Subcutaneous adipose tissue (tissue), 4 donors: Measurements from ENCODE around the gene HOMER1. TPM values are rescaled to one million over a fixed set of nuclear protein-coding genes. Genes with fewer than 3 reads are reported as not detected.

Source experiments
- total RNA-seq, 4 donors: library from RNA; depleted of rRNA; stranded (reverse); fragments of >200 nt; gene quantifications; one replicate each; pipeline ENCODE4 v1.1.0, GENCODE V29; 2016
- TF ChIP-seq, protein P1 (sequence below): fragments of 450-650 bp; IDR thresholded peaks from one replicate; pipeline ENCODE4 v1.5.1; 2016; ENCODE audit warnings: low read depth, mild to moderate bottlenecking, control low read depth, antibody characterized with exemption, moderate library complexity

Gene HOMER1
- total RNA-seq, 4 donors from 2014 or later, result 1.5 to 7.2 (median 3.7) TPM

DNA sequence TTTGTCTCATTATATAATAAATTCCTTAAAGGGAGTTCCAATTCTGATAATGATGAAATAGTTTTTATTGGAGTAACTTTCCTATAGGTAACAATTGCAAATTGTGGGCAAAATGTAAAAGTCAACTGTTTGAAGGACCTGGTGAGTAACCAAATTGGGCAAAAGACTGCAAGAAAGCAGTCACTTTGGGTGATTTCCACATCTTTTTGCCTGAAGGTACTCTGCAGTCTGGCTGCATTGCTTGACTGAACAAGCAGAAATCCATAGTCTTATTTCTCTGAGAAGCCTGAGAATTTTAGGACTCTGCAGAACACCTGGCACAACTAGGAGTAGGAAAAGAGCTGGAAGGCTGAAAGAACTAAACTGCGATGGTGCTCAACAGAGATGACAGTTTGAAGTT is 114.9 kb downstream of the HOMER1 start:
- TF ChIP-seq, protein P1, sequence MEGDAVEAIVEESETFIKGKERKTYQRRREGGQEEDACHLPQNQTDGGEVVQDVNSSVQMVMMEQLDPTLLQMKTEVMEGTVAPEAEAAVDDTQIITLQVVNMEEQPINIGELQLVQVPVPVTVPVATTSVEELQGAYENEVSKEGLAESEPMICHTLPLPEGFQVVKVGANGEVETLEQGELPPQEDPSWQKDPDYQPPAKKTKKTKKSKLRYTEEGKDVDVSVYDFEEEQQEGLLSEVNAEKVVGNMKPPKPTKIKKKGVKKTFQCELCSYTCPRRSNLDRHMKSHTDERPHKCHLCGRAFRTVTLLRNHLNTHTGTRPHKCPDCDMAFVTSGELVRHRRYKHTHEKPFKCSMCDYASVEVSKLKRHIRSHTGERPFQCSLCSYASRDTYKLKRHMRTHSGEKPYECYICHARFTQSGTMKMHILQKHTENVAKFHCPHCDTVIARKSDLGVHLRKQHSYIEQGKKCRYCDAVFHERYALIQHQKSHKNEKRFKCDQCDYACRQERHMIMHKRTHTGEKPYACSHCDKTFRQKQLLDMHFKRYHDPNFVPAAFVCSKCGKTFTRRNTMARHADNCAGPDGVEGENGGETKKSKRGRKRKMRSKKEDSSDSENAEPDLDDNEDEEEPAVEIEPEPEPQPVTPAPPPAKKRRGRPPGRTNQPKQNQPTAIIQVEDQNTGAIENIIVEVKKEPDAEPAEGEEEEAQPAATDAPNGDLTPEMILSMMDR, result no peak

DNA sequence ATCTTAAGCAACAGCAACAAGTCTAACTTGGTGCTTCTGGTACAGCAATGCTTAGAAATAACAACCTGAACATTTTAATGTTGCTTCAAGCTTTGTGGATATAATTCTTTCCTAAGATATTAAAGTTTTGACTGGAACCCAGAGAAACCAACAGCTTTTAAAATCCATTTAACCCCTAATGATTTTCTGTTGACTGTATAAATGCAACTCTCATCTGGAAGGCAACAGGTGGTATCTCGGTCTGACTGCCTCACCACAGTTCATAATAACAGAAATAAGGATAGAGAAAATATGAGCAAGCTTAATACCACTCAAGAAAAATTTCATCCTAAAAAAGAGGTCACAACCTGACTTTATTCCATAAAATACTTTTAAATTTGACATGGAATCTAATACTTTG is 116.9 kb downstream of the HOMER1 start:
- TF ChIP-seq, protein P1, result no peak

DNA sequence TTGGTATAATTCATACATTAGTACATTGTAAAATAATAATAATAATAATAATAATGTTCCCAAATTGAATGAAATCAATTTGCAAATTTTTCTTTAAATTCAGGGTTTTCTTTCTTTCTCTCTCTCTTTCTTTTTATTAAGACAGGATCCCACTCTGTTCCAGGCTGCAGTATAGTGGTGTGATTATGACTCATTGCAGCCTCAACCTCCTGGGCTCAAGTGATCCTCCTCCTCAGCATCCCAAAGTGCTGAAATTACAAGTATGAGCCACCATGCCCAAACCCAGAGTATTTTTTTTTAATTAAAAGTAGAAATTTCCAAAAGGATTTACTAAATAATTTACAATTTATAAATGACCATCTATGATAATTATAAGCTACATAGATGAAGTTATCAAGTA is 117.7 kb downstream of the HOMER1 start:
- TF ChIP-seq, protein P1, result no peak

DNA sequence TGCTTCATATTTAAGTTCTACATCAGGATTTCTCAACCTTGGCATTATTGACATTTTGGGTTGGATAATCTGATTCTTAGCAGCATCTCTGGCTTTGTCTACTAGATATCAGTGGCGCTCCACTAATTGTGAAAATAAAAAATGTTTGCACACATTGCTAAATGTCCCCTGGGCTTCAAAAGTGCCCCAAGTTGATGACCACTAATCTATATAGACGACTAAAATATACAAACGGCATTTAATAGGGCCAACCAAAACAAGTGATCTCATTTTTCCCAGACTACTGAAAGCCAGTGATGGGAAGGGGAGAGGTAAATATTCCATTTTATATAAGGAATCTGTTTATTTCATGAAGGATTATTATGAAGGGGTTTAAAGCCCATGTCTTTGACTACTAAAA is 118.6 kb downstream of the HOMER1 start:
- TF ChIP-seq, protein P1, result no peak

DNA sequence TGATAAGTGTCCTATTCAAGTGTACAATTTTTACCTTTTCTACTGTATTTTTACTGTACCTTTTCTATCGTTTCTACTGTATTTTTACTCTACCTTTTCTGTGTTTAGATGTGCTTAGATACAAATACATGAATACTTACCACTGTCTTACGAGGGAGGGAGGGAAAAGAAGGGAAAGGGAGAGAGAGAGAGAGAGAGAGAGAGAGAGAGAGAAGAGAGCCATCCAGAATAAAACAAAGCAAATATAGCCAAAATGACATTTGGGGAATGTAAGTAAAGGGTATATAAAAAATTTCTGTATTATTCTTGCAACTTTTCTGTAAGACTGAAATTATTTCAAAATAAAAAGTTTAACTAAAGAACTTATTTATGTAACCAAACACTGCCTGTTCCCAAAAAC is 121.2 kb downstream of the HOMER1 start:
- TF ChIP-seq, protein P1, result no peak

DNA sequence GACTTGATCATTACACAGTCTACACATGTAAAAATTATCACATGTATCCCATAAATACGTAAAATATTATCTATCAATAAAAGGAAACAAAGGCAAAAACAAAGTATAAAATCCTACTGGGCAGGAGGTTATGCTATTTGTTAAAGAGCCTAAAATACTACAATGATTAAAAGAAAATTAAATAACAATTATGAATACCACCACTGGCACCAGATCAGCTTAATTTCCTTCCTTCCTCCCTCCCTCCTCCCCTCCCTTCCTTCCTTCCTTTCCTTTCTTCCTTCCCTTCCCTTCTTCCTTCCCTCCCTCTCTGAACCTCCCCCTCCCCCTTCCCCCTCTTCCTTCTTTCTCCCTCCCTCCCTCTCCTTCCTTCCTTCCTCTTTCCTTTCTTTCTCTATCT is 127.3 kb downstream of the HOMER1 start:
- TF ChIP-seq, protein P1, result no peak

DNA sequence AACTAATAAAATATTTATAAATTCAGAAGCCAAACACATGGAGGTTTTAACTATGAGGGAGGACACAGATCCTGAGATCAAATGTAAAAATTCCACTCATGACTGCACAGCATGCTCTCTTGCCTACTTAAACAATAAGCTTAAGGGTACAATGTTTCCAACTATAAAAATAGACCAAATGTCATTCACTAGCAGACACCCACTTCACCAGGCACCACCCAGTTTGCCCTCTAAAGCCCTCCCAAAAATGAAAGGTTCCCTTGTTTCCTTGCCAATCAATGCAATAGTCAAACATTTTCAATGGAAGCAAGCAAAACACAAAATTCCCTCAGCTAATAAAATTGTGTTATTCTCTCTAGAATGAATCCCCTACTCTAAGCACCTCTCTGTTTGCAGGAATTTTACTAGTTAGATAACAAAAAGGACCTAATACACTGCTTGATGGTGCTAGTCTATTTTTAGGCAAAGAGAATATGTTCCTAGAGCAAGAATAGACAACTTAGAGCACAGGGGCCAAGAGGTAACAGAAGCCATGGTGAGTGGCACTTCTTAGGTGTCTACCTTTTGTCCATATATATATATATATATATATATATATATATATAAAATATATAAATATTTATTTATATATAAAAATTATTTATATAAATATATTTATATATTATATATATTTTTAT is 135.3 kb downstream of the HOMER1 start:
- TF ChIP-seq, protein P1, result no peak
